Inflammatory macrophage treated with lipopolysaccharide for 4 hours (primary cell): ENCODE measurements around the gene ERC2.
"Not testable (repeated sequence)": the region's sequence is repeated elsewhere in the genome, so short reads cannot be mapped to it uniquely, and the experiment has no call there.

ENCODE experiments used
- DNase-seq: peaks from one replicate; pipeline ENCODE4 v3.0.0-alpha.2; 2020

Gene ERC2

DNA sequence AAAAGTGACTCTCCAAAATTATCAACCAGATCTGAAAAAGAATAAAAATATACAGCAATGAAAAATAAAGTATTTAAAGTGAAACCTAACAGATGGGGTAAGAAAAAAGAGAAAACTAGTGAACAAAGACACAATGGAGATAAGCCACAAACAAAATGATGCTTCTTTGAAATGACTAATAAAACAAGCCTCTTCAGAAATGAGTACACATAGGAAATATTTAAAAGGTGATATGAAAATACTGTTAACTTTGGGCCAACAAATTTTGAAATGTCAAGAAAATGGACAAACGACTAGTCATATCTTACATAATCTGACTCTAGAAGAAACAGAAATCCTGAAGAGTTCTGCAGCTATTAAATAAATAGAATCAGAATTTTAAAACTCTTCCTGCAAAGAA lies 164.2 kb downstream of the ERC2 start:
- DNase-seq, result no peak

- DNase-seq, result peak; percentile 65
These were observed 164.8 kb downstream of the ERC2 start for GRCh38 chr3:56303487-56303886.

GRCh38 chr3:56302417-56302816 lies 165.8 kb downstream of the ERC2 start:
- DNase-seq, result no peak

GRCh38 chr3:56297281-56297840 lies 170.9 kb downstream of the ERC2 start:
- DNase-seq, result no peak

GRCh38 chr3:56296361-56296760 lies 171.9 kb downstream of the ERC2 start:
- DNase-seq, result no peak

GRCh38 chr3:56295161-56295560 lies 173.1 kb downstream of the ERC2 start:
- DNase-seq, result no peak

GRCh38 chr3:56294286-56294685 lies 174.0 kb downstream of the ERC2 start:
- DNase-seq, result no peak

GRCh38 chr3:56291953-56292352 lies 176.3 kb downstream of the ERC2 start:
- DNase-seq, result peak; percentile 46

DNA sequence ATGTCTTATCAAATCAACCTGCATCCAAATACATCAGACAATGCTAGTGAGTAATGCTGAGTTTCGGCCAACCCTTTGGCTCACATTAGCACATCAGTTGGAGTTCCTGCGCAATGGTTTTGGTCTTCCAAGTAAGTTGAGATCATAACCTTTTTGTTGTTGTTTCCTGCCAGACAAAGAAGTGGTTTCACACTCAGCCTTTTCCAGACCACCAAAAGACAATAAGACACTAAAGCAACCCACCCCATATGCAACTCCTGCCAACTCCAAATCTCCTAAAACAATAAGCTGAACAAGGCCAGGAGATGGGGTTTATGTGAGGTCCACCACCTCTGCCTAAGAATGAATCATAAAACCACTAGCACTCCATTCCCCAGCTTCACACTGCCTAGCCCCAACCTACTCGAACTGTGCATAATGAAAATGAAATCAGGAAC lies 177.0 kb downstream of the ERC2 start:
- DNase-seq, result peak; percentile 13

GRCh38 chr3:56290374-56290773 lies 177.9 kb downstream of the ERC2 start:
- DNase-seq, result no peak

DNA sequence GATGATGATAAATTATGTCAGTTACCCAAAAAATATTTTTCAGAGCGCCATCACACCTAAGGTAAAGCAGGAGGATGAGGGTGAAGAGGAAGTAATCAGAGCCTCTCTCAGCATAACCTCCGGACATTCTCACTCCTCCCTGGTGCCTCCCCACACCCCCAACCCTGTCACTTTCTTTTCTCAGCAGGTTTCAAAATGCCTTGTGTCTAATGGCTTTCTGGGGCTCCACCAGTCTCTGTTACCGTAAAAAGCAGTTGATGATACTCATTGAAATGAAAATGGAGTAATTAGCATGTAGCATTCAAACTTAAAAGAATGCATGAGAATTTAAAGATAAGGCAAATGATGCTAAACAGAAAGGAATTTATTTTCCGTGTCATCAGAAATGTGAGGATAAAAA lies 180.0 kb downstream of the ERC2 start:
- DNase-seq, result no peak

DNA sequence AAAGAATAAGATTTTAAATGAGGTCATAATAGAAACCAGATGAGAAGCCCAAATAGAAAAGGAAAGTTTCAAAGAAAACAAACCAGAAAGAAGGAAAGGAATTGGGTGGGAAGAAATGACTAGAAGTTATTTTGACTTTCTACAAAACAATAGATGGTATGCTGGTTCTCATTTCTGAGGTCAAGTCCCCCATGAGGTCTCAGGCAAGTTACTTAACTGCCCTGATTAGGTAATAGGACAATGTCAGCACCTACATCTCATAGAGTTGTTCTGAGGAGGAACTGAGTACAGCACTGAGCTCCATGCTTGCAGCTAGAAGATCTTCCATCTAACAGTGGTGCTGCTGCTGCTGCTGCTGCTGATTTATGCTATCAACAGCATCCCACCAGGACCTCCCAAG lies 185.9 kb downstream of the ERC2 start:
- no peak for DNase-seq

DNA sequence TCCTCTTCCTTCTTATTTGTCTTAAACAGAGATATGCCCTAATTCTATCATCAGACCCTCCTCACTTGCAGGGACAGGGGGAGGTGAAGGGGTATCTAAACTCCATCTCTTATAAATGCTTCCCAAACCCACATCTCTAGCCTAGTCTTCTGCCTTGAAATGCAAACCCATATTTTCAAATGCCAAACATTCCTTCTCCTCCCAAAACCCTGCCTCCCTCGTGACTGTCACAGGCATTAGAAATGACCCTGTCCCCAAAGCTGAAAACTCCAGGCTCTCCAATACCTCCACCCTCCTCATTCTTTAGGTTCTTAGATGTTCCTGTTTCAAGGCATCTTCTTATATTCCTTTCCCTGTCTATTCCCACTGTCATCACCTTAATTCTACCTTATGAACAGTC lies 191.0 kb downstream of the ERC2 start:
- no peak for DNase-seq

DNA sequence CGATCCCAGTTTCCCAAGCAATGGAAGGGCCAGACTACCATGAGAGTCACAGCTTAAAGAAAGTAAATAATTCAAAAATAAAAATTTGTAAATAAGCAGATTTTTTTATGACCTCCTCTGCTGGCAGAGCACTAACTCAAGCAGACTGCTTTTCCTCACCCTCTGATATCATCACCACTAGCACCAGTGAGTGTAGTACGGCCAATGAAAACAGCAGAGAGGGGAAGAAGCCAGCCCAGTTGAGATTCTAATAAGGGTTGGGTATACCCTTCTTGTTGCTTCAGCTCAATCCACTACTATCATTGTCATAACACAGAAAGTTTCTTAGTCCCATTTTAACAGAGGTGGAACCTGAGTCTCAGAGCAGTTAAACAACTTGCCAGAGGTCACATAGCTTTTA lies 193.1 kb downstream of the ERC2 start:
- no peak for DNase-seq

GRCh38 chr3:56269755-56270535 lies 198.3 kb downstream of the ERC2 start:
- no peak for DNase-seq

- DNase-seq, result no peak
These were observed 199.5 kb downstream of the ERC2 start for GRCh38 chr3:56268616-56269383.

GRCh38 chr3:56261852-56262251 lies 206.4 kb downstream of the ERC2 start:
- DNase-seq, result not testable (repeated sequence)

DNA sequence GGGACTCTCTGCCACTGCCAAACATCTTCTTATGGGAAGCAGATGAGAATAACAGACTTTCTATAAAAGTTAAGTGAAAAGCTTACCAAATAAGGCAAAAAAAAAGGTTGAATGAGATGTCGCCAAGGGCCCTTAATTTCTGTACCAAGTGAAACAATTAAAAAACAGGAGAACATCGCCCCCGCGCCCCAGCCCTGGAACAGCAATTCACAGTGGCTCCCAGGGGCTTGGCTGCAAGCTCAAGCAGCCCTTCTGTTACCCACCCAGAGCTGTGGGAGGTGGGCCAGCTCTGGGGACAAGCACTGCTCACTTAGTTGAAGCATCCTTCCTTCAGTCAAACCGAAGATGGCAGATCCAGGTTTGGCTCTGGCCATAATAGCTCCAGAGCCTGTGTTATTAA lies 208.0 kb downstream of the ERC2 start:
- DNase-seq, result no peak

GRCh38 chr3:56257826-56258225 lies 210.4 kb downstream of the ERC2 start:
- no peak for DNase-seq

GRCh38 chr3:56254835-56255234 lies 213.4 kb downstream of the ERC2 start:
- no peak for DNase-seq

DNA sequence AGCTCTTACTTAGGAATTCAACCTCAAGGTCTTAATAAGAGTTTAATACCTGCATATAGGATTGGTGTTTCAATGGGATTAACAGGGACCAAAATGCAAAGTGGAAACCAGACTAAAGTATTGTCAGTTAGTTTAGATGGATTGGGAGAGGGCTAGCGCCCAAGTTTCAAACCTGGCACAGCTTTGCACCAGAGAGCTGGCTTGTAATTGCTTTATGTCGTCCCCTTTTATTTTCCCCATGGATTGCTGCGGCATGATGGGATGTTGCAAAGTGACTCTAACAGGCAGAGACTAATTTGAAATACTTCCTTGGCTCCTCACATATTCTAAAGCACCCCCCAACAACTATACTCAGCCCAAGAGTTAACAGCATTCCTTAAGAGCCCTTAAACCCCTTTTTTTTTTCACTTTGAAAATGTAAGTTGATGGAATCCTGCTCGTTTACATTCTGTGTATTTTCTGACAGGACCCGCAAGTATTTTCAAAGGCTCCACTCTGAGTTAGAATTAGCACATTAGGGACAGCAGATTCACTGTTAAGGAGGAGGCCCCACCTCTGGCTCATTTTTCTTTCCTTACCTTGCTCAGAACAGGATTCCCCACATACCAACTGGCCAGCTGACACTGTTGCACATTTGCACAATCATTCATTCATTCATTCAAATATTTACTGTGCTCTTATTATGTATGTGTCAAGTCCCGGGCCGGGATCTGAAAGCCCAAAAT lies 214.2 kb downstream of the ERC2 start:
- DNase-seq, result no peak

- peak; percentile 36 for DNase-seq
These were observed 216.8 kb downstream of the ERC2 start for GRCh38 chr3:56251343-56251945.

DNA sequence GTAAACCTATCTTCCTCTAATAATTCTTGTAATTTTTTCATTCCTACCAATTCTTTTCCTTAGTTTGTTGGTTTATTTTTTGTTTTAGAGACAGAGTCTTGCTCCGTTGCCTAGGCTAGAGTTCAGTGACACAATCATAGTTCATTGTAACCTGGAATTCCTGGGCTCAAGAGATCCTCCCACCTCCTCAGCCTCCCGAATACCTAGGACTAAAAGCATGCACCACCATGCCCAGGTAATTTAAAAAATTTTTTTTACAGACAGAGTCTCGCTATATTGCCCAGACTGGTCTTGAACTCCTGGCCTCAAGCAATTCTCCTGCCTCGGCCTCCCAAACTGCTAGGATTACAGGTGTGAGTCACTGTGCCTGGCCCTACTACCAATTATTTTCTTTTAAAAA lies 220.2 kb downstream of the ERC2 start:
- no peak for DNase-seq
